ENCODE results near the gene UQCRC1.

DNA sequence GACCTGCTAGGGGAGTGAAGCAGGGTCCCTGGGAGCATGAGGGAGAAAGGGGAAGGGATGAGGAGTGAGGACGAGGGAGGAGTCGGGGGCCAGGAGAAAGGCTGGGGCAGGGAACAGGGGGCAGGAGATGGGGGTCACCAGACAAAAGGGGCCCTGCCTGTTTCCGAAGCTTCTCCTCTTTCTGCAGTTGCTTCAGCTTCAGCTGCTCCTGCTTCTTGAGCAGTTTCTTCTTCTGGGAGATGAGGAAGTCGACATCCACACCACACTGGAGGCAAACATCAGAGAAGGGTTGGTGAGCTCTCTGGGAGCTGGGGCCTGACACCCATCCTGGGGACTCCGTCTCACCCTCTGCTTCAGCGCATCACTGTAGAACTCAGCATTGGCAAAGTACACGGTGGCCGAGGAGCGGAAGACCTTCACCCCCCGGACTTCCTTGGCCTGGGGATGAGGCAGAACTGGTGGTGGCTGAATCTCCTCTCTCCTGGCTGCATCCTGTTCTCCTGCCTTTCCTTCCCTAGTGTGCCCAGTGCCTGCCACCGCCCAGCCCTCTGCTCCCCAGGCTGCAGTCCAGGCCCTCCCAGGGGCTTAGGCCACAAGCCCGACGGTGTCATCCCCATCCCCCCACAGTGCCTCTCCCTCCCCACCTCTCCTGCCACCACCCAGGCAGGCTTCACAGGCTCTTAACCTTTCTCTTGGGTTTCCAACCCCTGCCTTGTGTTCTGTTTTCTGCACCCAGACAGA, 19.0 kb upstream of the UQCRC1 start:
- TF ChIP-seq, protein P1, sequence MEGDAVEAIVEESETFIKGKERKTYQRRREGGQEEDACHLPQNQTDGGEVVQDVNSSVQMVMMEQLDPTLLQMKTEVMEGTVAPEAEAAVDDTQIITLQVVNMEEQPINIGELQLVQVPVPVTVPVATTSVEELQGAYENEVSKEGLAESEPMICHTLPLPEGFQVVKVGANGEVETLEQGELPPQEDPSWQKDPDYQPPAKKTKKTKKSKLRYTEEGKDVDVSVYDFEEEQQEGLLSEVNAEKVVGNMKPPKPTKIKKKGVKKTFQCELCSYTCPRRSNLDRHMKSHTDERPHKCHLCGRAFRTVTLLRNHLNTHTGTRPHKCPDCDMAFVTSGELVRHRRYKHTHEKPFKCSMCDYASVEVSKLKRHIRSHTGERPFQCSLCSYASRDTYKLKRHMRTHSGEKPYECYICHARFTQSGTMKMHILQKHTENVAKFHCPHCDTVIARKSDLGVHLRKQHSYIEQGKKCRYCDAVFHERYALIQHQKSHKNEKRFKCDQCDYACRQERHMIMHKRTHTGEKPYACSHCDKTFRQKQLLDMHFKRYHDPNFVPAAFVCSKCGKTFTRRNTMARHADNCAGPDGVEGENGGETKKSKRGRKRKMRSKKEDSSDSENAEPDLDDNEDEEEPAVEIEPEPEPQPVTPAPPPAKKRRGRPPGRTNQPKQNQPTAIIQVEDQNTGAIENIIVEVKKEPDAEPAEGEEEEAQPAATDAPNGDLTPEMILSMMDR (IDR thresholded peaks at IDR 0.05), result no peak
- TF ChIP-seq EZH2 (IDR thresholded peaks at IDR 0.05), result no peak
- no peak for TF ChIP-seq EZH2phosphoT487 (IDR thresholded peaks at IDR 0.05)
